ENCODE results near the gene ADAMTSL1. TPM values are rescaled to one million over a fixed set of nuclear protein-coding genes. Genes with fewer than 3 reads are reported as not detected.

The ADAMTSL1 gene
- total RNA-seq, 1 experiment from 2014 or later, result 0.94 TPM

DNA sequence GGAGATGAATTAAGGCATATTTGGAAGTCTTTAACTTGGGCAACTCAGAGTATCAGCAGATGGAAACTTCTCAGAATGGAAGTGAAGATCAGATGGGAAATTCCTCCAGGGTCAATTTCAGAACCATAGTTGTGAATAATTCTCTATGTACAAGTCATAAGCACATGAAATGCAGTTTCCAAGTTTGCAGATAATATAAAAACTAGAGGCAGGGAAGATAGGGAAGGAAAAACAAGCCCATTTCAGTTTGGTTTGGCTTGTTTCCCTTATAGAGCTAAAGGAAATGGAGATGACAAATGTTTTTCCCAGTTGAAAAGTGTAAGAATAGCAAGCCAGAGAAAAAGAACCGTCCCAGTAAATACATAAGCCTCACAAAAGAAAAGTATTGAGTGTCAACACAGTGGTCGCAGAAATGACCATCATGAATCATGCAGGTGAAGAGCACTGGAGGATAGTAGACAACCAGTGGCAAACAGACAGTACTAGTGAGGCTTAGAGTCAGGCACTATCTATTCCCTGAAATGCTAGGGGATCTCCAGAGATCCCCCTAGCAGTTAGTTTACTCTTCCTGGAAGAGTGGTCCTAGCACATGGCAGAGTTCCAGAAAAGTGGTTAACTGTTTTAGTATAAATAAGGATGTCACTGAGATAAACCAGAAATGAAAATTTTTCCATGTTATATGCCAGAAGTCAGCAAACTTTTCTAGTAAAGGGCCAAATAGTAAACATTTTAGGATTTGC is 313.1 kb downstream of the ADAMTSL1 start:
- Mint-ChIP-seq H3K36me3 (no peaks in the 10 kb centered on the region), H3K27me3 (ENCODE audit: low read depth) (no peaks in the 10 kb centered on the region), H3K9me3 (no peaks in the 10 kb centered on the region), H3K4me1 (no peaks in the 10 kb centered on the region), H3K4me3 (no peak overlapping the region), H3K27ac (no peak overlapping the region)
- CTCF ChIA-PET, result no interaction called here
- no peak for ATAC-seq
- POLR2A ChIA-PET, result no interaction called here
- TF ChIP-seq, protein P1, sequence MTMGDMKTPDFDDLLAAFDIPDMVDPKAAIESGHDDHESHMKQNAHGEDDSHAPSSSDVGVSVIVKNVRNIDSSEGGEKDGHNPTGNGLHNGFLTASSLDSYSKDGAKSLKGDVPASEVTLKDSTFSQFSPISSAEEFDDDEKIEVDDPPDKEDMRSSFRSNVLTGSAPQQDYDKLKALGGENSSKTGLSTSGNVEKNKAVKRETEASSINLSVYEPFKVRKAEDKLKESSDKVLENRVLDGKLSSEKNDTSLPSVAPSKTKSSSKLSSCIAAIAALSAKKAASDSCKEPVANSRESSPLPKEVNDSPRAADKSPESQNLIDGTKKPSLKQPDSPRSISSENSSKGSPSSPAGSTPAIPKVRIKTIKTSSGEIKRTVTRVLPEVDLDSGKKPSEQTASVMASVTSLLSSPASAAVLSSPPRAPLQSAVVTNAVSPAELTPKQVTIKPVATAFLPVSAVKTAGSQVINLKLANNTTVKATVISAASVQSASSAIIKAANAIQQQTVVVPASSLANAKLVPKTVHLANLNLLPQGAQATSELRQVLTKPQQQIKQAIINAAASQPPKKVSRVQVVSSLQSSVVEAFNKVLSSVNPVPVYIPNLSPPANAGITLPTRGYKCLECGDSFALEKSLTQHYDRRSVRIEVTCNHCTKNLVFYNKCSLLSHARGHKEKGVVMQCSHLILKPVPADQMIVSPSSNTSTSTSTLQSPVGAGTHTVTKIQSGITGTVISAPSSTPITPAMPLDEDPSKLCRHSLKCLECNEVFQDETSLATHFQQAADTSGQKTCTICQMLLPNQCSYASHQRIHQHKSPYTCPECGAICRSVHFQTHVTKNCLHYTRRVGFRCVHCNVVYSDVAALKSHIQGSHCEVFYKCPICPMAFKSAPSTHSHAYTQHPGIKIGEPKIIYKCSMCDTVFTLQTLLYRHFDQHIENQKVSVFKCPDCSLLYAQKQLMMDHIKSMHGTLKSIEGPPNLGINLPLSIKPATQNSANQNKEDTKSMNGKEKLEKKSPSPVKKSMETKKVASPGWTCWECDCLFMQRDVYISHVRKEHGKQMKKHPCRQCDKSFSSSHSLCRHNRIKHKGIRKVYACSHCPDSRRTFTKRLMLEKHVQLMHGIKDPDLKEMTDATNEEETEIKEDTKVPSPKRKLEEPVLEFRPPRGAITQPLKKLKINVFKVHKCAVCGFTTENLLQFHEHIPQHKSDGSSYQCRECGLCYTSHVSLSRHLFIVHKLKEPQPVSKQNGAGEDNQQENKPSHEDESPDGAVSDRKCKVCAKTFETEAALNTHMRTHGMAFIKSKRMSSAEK (CRISPR knock-in tag; IDR thresholded peaks at IDR 0.05; ENCODE audit: borderline replicate concordance), result no peak
- TF ChIP-seq, protein P2, sequence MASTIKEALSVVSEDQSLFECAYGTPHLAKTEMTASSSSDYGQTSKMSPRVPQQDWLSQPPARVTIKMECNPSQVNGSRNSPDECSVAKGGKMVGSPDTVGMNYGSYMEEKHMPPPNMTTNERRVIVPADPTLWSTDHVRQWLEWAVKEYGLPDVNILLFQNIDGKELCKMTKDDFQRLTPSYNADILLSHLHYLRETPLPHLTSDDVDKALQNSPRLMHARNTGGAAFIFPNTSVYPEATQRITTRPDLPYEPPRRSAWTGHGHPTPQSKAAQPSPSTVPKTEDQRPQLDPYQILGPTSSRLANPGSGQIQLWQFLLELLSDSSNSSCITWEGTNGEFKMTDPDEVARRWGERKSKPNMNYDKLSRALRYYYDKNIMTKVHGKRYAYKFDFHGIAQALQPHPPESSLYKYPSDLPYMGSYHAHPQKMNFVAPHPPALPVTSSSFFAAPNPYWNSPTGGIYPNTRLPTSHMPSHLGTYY (CRISPR knock-in tag; IDR thresholded peaks at IDR 0.05), result no peak
- TF ChIP-seq NR2C2 (CRISPR knock-in tag; IDR thresholded peaks at IDR 0.05) (no peak), PRRX2 (CRISPR knock-in tag; IDR thresholded peaks at IDR 0.05) (no peak), TEAD4 (CRISPR knock-in tag; IDR thresholded peaks at IDR 0.05) (no peak), RELA (CRISPR knock-in tag; IDR thresholded peaks at IDR 0.05; ENCODE audit: borderline replicate concordance) (no peak), ZNF232 (CRISPR knock-in tag; IDR thresholded peaks at IDR 0.05) (no peak), KAT7 (CRISPR knock-in tag; IDR thresholded peaks at IDR 0.05; ENCODE audit: borderline replicate concordance) (no peak), ZNF416 (CRISPR knock-in tag; IDR thresholded peaks at IDR 0.05) (no peak), NR3C1 (CRISPR knock-in tag; conservative IDR thresholded peaks at IDR 0.05; ENCODE audit: low read depth) (no peak)
- TF ChIP-seq, protein P3, sequence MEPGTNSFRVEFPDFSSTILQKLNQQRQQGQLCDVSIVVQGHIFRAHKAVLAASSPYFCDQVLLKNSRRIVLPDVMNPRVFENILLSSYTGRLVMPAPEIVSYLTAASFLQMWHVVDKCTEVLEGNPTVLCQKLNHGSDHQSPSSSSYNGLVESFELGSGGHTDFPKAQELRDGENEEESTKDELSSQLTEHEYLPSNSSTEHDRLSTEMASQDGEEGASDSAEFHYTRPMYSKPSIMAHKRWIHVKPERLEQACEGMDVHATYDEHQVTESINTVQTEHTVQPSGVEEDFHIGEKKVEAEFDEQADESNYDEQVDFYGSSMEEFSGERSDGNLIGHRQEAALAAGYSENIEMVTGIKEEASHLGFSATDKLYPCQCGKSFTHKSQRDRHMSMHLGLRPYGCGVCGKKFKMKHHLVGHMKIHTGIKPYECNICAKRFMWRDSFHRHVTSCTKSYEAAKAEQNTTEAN (CRISPR knock-in tag; IDR thresholded peaks at IDR 0.05), result no peak
- TF ChIP-seq, protein P4, sequence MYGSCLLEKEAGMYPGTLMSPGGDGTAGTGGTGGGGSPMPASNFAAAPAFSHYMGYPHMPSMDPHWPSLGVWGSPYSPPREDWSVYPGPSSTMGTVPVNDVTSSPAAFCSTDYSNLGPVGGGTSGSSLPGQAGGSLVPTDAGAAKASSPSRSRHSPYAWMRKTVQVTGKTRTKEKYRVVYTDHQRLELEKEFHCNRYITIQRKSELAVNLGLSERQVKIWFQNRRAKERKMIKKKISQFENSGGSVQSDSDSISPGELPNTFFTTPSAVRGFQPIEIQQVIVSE (CRISPR knock-in tag; IDR thresholded peaks at IDR 0.05; ENCODE audit: borderline replicate concordance), result no peak
- TF ChIP-seq, protein P5, sequence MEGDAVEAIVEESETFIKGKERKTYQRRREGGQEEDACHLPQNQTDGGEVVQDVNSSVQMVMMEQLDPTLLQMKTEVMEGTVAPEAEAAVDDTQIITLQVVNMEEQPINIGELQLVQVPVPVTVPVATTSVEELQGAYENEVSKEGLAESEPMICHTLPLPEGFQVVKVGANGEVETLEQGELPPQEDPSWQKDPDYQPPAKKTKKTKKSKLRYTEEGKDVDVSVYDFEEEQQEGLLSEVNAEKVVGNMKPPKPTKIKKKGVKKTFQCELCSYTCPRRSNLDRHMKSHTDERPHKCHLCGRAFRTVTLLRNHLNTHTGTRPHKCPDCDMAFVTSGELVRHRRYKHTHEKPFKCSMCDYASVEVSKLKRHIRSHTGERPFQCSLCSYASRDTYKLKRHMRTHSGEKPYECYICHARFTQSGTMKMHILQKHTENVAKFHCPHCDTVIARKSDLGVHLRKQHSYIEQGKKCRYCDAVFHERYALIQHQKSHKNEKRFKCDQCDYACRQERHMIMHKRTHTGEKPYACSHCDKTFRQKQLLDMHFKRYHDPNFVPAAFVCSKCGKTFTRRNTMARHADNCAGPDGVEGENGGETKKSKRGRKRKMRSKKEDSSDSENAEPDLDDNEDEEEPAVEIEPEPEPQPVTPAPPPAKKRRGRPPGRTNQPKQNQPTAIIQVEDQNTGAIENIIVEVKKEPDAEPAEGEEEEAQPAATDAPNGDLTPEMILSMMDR (IDR thresholded peaks at IDR 0.05), result no peak
- TF ChIP-seq, protein P6, sequence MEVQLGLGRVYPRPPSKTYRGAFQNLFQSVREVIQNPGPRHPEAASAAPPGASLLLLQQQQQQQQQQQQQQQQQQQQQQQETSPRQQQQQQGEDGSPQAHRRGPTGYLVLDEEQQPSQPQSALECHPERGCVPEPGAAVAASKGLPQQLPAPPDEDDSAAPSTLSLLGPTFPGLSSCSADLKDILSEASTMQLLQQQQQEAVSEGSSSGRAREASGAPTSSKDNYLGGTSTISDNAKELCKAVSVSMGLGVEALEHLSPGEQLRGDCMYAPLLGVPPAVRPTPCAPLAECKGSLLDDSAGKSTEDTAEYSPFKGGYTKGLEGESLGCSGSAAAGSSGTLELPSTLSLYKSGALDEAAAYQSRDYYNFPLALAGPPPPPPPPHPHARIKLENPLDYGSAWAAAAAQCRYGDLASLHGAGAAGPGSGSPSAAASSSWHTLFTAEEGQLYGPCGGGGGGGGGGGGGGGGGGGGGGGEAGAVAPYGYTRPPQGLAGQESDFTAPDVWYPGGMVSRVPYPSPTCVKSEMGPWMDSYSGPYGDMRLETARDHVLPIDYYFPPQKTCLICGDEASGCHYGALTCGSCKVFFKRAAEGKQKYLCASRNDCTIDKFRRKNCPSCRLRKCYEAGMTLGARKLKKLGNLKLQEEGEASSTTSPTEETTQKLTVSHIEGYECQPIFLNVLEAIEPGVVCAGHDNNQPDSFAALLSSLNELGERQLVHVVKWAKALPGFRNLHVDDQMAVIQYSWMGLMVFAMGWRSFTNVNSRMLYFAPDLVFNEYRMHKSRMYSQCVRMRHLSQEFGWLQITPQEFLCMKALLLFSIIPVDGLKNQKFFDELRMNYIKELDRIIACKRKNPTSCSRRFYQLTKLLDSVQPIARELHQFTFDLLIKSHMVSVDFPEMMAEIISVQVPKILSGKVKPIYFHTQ (CRISPR knock-in tag; IDR thresholded peaks at IDR 0.05), result no peak
- TF ChIP-seq, protein P7, sequence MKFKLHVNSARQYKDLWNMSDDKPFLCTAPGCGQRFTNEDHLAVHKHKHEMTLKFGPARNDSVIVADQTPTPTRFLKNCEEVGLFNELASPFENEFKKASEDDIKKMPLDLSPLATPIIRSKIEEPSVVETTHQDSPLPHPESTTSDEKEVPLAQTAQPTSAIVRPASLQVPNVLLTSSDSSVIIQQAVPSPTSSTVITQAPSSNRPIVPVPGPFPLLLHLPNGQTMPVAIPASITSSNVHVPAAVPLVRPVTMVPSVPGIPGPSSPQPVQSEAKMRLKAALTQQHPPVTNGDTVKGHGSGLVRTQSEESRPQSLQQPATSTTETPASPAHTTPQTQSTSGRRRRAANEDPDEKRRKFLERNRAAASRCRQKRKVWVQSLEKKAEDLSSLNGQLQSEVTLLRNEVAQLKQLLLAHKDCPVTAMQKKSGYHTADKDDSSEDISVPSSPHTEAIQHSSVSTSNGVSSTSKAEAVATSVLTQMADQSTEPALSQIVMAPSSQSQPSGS (CRISPR knock-in tag; IDR thresholded peaks at IDR 0.05; ENCODE audit: borderline replicate concordance, low read depth), result no peak
- TF ChIP-seq, protein P8, sequence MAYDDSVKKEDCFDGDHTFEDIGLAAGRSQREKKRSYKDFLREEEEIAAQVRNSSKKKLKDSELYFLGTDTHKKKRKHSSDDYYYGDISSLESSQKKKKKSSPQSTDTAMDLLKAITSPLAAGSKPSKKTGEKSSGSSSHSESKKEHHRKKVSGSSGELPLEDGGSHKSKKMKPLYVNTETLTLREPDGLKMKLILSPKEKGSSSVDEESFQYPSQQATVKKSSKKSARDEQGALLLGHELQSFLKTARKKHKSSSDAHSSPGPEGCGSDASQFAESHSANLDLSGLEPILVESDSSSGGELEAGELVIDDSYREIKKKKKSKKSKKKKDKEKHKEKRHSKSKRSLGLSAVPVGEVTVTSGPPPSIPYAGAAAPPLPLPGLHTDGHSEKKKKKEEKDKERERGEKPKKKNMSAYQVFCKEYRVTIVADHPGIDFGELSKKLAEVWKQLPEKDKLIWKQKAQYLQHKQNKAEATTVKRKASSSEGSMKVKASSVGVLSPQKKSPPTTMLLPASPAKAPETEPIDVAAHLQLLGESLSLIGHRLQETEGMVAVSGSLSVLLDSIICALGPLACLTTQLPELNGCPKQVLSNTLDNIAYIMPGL (CRISPR knock-in tag; IDR thresholded peaks at IDR 0.05), result no peak
- TF ChIP-seq, protein P9, sequence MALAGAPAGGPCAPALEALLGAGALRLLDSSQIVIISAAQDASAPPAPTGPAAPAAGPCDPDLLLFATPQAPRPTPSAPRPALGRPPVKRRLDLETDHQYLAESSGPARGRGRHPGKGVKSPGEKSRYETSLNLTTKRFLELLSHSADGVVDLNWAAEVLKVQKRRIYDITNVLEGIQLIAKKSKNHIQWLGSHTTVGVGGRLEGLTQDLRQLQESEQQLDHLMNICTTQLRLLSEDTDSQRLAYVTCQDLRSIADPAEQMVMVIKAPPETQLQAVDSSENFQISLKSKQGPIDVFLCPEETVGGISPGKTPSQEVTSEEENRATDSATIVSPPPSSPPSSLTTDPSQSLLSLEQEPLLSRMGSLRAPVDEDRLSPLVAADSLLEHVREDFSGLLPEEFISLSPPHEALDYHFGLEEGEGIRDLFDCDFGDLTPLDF (CRISPR knock-in tag; IDR thresholded peaks at IDR 0.05), result no peak
- no peak for DNase-seq (ENCODE audit: low spot score)
